Measurements from ENCODE around the gene PKMYT1. TPM values are rescaled to one million over a fixed set of nuclear protein-coding genes. Genes with fewer than 3 reads are reported as not detected.

Gene PKMYT1
- total and polyA plus RNA-seq, 2 experiments from 2014 or later, result 7.7 to 21.0 TPM

GRCh38 chr16:3003582-3004270 lies 23.5 kb upstream of the PKMYT1 start:
- peak; percentile 65 for TF ChIP-seq CTCF (IDR thresholded peaks at IDR 0.05; ENCODE audit: poor library complexity)
- TF ChIP-seq EZH2 (IDR thresholded peaks at IDR 0.05; ENCODE audit: borderline replicate concordance), result no peak
- peak; percentile 99 for DNase-seq (ENCODE audit: low spot score)
- 9% methylated on average over 50 of the region's 58 CpGs for WGBS (ENCODE audit: low lambda C conversion rate, missing lambda C conversion rate)
- no peak overlapping the region for H3K4me3 ChIP-seq
- no peaks in the 10 kb centered on the region for H3K36me3 ChIP-seq (replicated peaks; ENCODE audit: insufficient read depth, low read depth)
- H3K4me1 ChIP-seq (ENCODE audit: insufficient read depth), result peaks cover 25% of the 10 kb centered on the region
- H4K20me1 ChIP-seq (ENCODE audit: insufficient read depth, poor library complexity, severe bottlenecking), result no peaks in the 10 kb centered on the region
- H3K9me2 ChIP-seq (replicated peaks; ENCODE audit: insufficient read depth), result no peaks in the 10 kb centered on the region
- no peaks in the 10 kb centered on the region for H3K9me3 ChIP-seq (ENCODE audit: low read depth)
- H3K27me3 ChIP-seq, result no peaks in the 10 kb centered on the region
- no peak overlapping the region for H2AFZ ChIP-seq
- H3K4me2 ChIP-seq, result peak overlapping the region; percentile 61
- H3K79me2 ChIP-seq, result no peaks in the 10 kb centered on the region
- no peak overlapping the region for H3K27ac ChIP-seq

GRCh38 chr16:3001316-3001715 lies 21.1 kb upstream of the PKMYT1 start:
- WGBS (ENCODE audit: low lambda C conversion rate, missing lambda C conversion rate), result 83% methylated on average over 11 of the region's 12 CpGs
- H3K4me3 ChIP-seq, result no peak overlapping the region
- no peaks in the 10 kb centered on the region for H3K9me2 ChIP-seq (replicated peaks; ENCODE audit: insufficient read depth)
- no peak for TF ChIP-seq CTCF (IDR thresholded peaks at IDR 0.05; ENCODE audit: poor library complexity)
- TF ChIP-seq EZH2phosphoT487 (IDR thresholded peaks at IDR 0.05; ENCODE audit: low read depth, severe bottlenecking, unreplicated experiment), result no peak
- TF ChIP-seq EZH2 (IDR thresholded peaks at IDR 0.05; ENCODE audit: borderline replicate concordance), result no peak
- no peak for DNase-seq (ENCODE audit: low spot score)
- no peak overlapping the region for H3K4me2 ChIP-seq
- H3K27me3 ChIP-seq, result no peaks in the 10 kb centered on the region
- H3K9me3 ChIP-seq (ENCODE audit: low read depth), result no peaks in the 10 kb centered on the region
- no peak overlapping the region for H2AFZ ChIP-seq
- no peaks in the 10 kb centered on the region for H4K20me1 ChIP-seq (ENCODE audit: insufficient read depth, poor library complexity, severe bottlenecking)
- H3K27ac ChIP-seq, result no peak overlapping the region
- H3K79me2 ChIP-seq, result no peaks in the 10 kb centered on the region
- peaks cover 2% of the 10 kb centered on the region for H3K4me1 ChIP-seq (ENCODE audit: insufficient read depth)
- H3K36me3 ChIP-seq (replicated peaks; ENCODE audit: insufficient read depth, low read depth), result no peaks in the 10 kb centered on the region

- H3K27ac ChIP-seq, result no peak overlapping the region
- H3K4me1 ChIP-seq (ENCODE audit: insufficient read depth), result no peaks in the 10 kb centered on the region
- no peak overlapping the region for H2AFZ ChIP-seq
- H3K9me2 ChIP-seq (replicated peaks; ENCODE audit: insufficient read depth), result no peaks in the 10 kb centered on the region
- H4K20me1 ChIP-seq (ENCODE audit: insufficient read depth, poor library complexity, severe bottlenecking), result no peaks in the 10 kb centered on the region
- H3K27me3 ChIP-seq, result no peaks in the 10 kb centered on the region
- WGBS (ENCODE audit: low lambda C conversion rate, missing lambda C conversion rate), result 94% methylated on average over 4 of the region's 4 CpGs
- no peaks in the 10 kb centered on the region for H3K79me2 ChIP-seq
- H3K4me3 ChIP-seq, result no peak overlapping the region
- no peaks in the 10 kb centered on the region for H3K36me3 ChIP-seq (replicated peaks; ENCODE audit: insufficient read depth, low read depth)
- TF ChIP-seq EZH2 (IDR thresholded peaks at IDR 0.05; ENCODE audit: borderline replicate concordance), result no peak
- no peak for TF ChIP-seq EZH2phosphoT487 (IDR thresholded peaks at IDR 0.05; ENCODE audit: low read depth, severe bottlenecking, unreplicated experiment)
- TF ChIP-seq CTCF (IDR thresholded peaks at IDR 0.05; ENCODE audit: poor library complexity), result no peak
- DNase-seq (ENCODE audit: low spot score), result no peak
- no peaks in the 10 kb centered on the region for H3K9me3 ChIP-seq (ENCODE audit: low read depth)
- H3K4me2 ChIP-seq, result no peak overlapping the region
Measured at GRCh38 chr16:3000540-3000939, 20.3 kb upstream of the PKMYT1 start.

All from hepatocyte (in vitro differentiated cells).